Esophagus mucosa (tissue), 1 donor: ENCODE data around the gene CPTP. TPM values are rescaled to one million over a fixed set of nuclear protein-coding genes. Genes with fewer than 3 reads are reported as not detected.
A peak's percentile ranks its signal among the peaks of the same experiment; 100 is the strongest.

Experiments used
- ATAC-seq: fragments of 200-7000 bp; cut with Tn5 transposase; one replicate; pipeline ENCODE4 v1.9.1; 2020
- total RNA-seq: library from RNA; stranded (reverse); gene quantifications from one replicate; pipeline ENCODE4 v1.2.4, GENCODE V29; 2023
- donor health status: DM: yes; HTN: yes; CAD: no.

The CPTP gene
- total RNA-seq, 1 donor from 2014 or later = 25.1 TPM

DNA sequence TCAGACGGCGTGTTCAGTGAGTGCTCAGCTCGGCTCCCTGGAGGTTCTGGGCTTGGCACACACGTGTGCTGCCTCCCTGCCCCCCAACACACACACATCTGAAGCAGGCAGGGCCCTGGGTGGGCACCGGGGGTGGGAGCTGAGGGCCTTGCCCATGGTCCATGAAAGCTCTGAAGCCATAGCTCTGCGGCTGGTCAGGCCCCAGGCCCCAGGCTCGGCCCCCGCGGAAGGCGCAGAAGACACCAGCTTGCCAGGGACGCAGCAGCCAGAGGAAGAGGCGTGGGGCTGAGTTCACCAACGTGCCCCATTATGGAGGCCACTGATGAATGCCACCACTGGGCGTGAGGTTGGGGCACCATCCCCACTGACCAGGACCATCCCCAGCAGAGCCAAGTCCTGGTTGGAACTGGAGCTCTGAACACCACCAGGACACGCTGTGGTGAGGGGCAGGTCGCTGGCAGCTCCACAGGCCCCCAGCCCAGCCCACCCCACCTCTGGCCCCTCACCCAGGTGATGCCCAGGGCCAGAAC is 46.2 kb downstream of the CPTP start:
- no peak for ATAC-seq

DNA sequence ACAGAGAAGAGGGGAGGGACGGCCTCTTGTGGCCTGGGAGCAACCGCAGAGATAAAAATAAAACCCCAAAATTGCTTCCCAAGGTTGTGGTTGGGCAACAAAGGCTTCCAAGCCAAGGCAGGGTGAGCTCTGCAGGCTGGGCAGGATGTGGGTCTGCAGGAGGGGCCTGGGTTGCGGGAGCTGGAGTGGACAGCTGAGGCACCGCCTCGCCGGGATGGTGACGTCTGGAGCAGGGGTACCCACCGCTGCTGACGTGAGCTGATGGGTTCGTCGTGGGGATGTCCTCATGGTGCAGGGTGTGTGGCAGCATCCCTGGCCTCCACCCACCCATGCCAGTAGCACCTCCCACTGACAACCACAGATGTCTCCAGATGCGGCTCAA is 46.8 kb downstream of the CPTP start:
- no peak for ATAC-seq

DNA sequence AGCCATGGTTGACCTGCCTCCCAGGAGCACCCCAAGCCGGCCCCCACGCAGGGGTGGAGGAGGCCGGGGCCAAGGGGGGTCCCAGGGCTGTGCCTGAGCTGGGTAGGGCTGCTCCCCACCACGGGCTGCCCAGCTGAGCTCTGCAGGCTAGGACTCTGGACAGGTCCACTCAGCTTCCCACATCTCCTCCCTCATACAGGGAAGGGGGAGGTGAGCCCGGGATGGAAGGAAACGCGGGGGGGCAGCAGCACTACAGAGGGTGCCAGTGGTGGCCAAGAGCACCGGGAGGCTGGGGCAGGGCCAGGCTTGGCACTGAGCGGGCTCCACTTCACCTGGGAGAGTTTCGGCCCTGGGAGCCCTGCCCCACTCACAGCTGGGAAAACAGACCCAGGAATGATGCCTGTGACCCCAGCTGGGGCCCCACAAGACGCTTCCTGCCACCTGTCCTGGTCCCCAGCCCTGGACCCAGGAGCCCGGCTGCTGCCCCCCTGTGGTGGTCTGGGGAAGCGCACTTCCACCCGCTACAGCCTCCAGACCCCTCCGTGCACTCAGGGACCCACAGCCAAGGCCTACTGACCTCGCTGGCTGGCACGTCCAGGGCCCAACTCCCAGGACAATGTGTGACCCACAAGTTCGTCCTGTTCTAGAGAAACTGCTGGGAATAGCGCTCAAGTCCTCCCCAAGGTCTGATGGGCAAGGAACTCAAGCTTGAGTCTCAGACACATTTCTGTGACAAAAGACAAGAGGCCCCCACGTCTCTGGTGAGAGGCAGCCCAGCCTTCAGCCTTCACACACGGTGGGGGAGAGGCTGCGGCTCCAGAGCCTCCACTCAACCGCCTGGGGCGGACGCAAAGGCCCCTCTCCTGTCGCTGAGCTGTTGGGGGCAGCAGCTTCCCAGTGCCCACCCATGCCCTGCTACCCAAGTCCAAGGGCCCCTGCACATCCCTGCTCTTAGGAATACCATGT is 47.4 kb downstream of the CPTP start:
- ATAC-seq = peak; percentile 29

DNA sequence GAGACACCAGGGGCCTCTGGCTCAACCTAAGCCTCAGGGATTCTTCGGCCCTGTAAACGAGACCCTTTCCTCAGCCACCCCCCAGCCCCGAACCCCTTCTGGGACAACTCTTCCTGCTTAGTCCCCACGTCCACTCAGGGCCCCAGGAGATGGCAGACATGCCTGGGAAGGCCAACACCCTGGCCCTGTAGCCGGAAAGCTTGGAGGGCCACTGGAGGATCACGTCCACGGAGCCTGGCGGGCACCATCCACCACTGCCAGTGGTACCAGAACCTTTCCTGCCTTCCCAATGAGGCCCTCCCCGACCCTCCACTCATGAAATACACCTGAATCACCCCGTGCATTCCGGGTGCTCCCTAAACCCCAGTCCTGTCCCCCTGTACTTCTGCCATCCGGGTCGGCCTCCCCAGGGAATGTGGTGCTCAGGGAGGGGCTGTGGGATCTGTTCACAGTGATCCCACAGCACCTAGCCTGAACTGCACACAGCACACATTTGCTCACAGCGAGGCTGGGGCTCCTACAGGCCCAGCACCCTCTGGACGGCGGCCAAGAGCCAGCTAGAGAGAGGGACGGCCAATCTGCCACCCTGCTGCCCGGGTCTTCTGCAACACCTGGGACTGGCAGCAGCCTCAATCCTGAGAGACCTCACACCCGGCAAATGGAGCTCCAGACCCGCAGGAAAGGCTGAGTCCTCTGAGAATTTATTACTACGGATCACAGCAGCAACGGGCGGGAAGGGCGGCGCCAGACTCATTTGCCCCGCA is 48.6 kb downstream of the CPTP start:
- ATAC-seq = no peak

DNA sequence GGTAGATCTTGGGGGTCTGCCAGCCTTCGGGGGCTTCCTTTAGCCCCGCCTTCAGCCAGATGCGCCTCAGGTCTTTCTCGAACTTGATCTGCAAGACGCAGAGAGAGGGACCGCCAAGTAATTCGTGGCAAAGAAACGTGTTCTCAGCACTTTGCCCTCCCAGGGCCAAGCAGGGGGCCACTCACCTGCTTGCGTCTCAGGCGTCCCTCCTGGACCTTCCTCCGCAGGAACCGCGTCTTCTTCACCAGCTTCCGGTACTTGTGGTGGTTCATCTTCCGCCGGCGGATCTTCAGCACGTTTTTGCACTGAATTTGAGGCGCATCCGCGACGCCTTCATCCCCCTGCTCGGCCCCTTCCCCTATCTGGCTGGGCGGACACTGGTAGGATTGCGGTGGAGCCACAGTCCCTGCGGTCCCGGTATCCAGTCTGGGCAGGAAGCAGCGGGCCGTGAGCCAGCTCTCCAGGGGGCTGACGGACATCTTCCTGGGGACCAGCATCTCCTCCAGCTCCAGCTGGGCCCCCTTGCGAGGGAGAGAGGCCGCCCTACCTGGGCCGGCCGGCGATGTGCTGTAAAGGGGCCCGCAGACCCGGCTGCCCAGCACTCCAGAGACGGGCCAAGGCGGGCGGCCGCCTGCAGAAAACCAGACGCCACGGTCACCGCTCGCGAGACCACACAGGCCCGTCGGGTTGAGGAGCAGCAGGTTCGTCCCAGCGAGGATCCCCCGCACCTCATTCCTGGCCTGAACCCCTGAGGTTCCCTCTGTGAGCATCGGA is 49.4 kb downstream of the CPTP start:
- no peak for ATAC-seq

DNA sequence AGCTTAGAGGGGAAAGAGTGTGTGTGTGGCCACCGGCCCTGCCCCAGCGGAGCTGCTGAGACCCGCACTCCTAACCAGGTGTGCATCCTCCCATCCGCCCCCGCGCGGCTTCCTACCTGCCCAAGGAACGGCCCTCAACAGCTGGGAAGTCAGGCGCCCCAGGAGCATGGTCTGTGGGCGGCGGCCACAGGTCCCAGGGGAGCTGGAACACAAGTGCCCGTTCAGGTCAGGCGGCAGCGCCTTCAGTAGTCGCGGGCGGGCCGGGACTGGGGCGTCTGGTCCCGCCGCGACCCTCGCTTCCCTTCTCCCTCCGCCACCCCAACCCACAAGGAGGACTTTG is 50.0 kb downstream of the CPTP start:
- ATAC-seq = peak; percentile 6

DNA sequence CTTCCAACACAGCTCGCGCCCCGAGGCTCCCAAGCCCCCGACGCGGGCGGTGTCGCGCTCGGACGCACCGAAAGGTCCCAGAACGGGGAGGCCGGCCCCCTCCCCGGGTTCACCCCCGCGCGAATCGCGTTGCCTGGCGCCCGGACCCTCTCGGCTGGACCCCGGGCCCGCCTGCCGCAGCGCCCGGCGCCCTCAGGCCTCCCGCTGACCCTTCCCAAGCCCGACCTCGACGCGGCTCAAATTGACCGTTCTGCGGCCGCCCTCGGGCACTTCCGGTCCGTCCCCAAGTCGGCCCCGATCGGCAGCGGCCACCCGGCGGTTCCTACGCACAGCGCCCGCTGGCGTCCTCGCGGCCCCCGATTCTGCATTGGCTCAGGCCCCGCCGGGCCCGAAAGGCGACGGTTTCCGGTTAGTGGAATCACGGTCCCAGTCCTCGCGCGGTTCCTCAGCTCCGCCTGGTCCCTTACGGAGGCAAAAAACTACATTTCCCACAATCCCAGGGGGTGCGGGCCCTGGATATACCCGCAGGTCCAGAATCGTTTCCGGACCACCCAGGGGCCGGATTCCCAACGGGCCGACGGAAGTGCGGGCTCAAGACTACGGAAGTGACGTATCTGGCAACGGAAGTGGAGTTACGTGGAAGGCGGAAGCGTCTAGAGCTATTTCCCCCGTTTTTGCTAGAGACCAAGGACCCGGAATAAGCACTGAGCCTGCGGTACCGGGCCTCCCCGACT is 50.5 kb downstream of the CPTP start, which contains the start of gene AURKAIP1:
Gene AURKAIP1, minus strand, starts transcription at position 279 of the 734 bp plus-strand sequence. CDS start 451 bp downstream, outside the sequence.
- peak; percentile 92 for ATAC-seq

DNA sequence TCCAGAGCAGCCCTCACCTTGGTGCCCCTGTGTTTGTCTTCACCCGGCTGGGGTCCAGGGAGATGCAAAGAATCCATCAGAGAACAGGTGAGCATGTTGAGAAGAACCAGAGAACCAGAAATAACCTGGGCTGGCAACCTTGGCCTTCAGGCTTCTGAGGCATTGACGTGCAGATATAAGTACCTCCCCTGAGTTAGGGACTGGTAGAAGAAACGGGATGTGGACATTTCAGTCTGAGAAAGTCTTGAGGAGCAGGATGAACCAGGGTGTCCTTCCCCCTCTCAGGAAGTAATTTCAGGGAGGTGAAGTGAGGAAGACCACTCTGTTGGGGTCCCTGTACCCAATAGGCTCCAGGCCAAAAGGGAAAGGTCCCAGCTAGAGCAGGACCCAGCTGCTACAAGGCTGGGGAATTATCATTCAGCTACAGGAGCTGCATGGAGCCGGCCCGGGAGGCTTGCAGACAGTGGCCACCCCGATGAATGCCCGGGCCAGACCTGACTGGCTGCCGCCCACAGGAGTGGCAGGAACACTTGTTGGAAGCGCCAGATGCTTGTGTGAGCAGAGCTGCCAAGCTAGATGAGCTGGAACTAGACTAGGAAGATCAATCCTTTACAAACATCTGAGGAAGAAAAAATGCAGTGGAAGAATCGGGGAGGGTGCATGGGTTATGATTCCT is 52.1 kb downstream of the CPTP start:
- no peak for ATAC-seq

DNA sequence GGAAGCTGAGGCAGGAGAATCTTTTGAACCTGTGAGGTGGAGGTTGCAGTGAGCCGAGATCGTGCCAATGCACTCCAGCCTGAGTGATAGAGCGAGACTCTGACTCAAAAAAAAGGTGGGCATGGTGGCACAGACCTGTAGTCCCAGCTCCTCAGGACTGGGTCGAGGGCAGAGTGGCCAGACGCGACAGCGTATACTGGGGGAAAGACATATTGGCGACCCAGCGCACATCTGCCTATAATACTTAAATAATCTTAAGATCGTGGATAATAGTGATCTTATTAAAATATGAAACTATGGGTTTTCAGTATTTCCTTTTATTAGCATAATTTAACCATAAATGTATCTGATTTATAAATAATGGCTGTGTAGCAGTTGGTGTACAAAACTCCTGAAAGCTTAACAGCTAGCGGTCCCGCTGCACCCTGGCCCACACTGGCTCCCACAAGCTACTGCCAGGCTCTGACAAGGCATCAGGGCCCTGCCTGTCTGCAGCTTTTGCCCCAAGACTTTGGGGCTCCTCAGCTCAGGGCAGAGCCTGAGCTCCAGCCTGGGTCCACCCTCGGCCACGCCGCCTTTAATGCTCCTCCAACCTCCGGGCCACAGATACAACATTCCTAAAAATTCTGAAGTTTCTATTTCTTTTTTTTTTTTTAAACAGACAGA is 53.1 kb downstream of the CPTP start:
- ATAC-seq = no peak

Other genes with a start within 250 kb of the CPTP start
- 9.4 TPM for gene C1orf159, start 208.7 kb upstream of the CPTP start, total RNA-seq
- gene TTLL10, start 150.9 kb upstream of the CPTP start, total RNA-seq = 1.0 TPM
- 16.3 TPM for gene TNFRSF18, start 118.2 kb upstream of the CPTP start, total RNA-seq
- gene TNFRSF4, start 110.6 kb upstream of the CPTP start, total RNA-seq = 0.36 TPM
- 69.9 TPM for gene SDF4, start 92.8 kb upstream of the CPTP start, total RNA-seq
- 8.4 TPM for gene B3GALT6, start 92.6 kb upstream of the CPTP start, total RNA-seq
- 3.9 TPM for gene C1QTNF12, start 78.1 kb upstream of the CPTP start, total RNA-seq
- 45.0 TPM for gene UBE2J2, start 50.9 kb upstream of the CPTP start, total RNA-seq
- gene SCNN1D, start 44.4 kb upstream of the CPTP start, total RNA-seq = 2.8 TPM
- 35.3 TPM for gene ACAP3, start 16.9 kb upstream of the CPTP start, total RNA-seq
- gene PUSL1, start 16.2 kb upstream of the CPTP start, total RNA-seq = 23.0 TPM
- 54.0 TPM for gene INTS11, start 142 bp upstream of the CPTP start, total RNA-seq
- gene TAS1R3, start 6.5 kb downstream of the CPTP start, total RNA-seq = 0.56 TPM
- gene DVL1, start 24.6 kb downstream of the CPTP start, total RNA-seq = 48.5 TPM
- gene MXRA8, start 33.8 kb downstream of the CPTP start, total RNA-seq = 2.0 TPM
- gene AURKAIP1, start 50.4 kb downstream of the CPTP start, total RNA-seq = 117 TPM
- gene CCNL2, start 74.5 kb downstream of the CPTP start, total RNA-seq = 58.3 TPM
- 89.2 TPM for gene MRPL20, start 82.5 kb downstream of the CPTP start, total RNA-seq
- gene ANKRD65, start 96.5 kb downstream of the CPTP start, total RNA-seq = 11.9 TPM
- gene VWA1, start 110.9 kb downstream of the CPTP start, total RNA-seq = 29.4 TPM
- 2.1 TPM for gene ATAD3C, start 124.9 kb downstream of the CPTP start, total RNA-seq
- gene ATAD3B, start 147.0 kb downstream of the CPTP start, total RNA-seq = 13.7 TPM
- gene ATAD3A, start 187.4 kb downstream of the CPTP start, total RNA-seq = 23.2 TPM
- not detected for gene TMEM240, start 215.8 kb downstream of the CPTP start, total RNA-seq